ENCODE results near the gene LRRK1. TPM values are rescaled to one million over a fixed set of nuclear protein-coding genes. Genes with fewer than 3 reads are reported as not detected.

The LRRK1 gene
- total and polyA plus RNA-seq, 2 experiments from 2014 or later, result 6.2 to 6.4 TPM

- in situ Hi-C loops (cut with MboI), result no loop called here
- WGBS, 2 experiments (ENCODE audit: low coverage in 1 of 2, low lambda C conversion rate in 2 of 2, missing lambda C conversion rate in 2 of 2), result 20% methylated on average over 20 of the region's 20 CpGs
- Histone ChIP-seq H3K9me2 (ENCODE audit: insufficient read depth) (no peaks in the 10 kb centered on the region), H4K20me1 (ENCODE audit: insufficient read depth) (no peaks in the 10 kb centered on the region), H3K27me3 (replicated peaks; ENCODE audit: insufficient read depth) (no peaks in the 10 kb centered on the region), H3K27ac (peak overlapping the region; percentile 40), H3K4me2 (ENCODE audit: unreplicated experiment) (peak overlapping the region; percentile 75), H3K36me3 (ENCODE audit: low read depth) (no peaks in the 10 kb centered on the region), H3K9me3 (ENCODE audit: low read depth) (no peaks in the 10 kb centered on the region), H3F3A (ENCODE audit: insufficient read depth) (no peaks in the 10 kb centered on the region), H3K4me3 (peak overlapping the region; percentile 50), H3K9ac (peak overlapping the region; percentile 53), H2AFZ (peak overlapping the region; percentile 86), H3K4me1 (ENCODE audit: insufficient read depth) (peaks cover 16% of the 10 kb centered on the region), H3K79me2 (ENCODE audit: insufficient read depth) (no peaks in the 10 kb centered on the region)
- no peak for TF ChIP-seq EZH2phosphoT487 (IDR thresholded peaks at IDR 0.05; ENCODE audit: insufficient read depth, low read depth)
- no peak for TF ChIP-seq EZH2 (IDR thresholded peaks at IDR 0.05; ENCODE audit: insufficient read depth, poor library complexity, severe bottlenecking)
- DNase-seq, result peak; percentile 92
These were observed 29.6 kb upstream of the LRRK1 start for GRCh38 chr15:100889385-100890050.

- H3K9ac ChIP-seq, result 0 out of 2 replicates have a peak overlapping the region, but pooled peaks have one; percentile 53
- peak overlapping the region; percentile 86 for H2AFZ ChIP-seq
- H3K79me2 ChIP-seq (ENCODE audit: insufficient read depth), result no peaks in the 10 kb centered on the region
- no peaks in the 10 kb centered on the region for H3K9me3 ChIP-seq (ENCODE audit: low read depth)
- peak overlapping the region; percentile 75 for H3K4me2 ChIP-seq (ENCODE audit: unreplicated experiment)
- H3K9me2 ChIP-seq (ENCODE audit: insufficient read depth), result no peaks in the 10 kb centered on the region
- H3K4me3 ChIP-seq, result no peak overlapping the region
- no peaks in the 10 kb centered on the region for H3F3A ChIP-seq (ENCODE audit: insufficient read depth)
- TF ChIP-seq EZH2 (IDR thresholded peaks at IDR 0.05; ENCODE audit: insufficient read depth, poor library complexity, severe bottlenecking), result no peak
- TF ChIP-seq EZH2phosphoT487 (IDR thresholded peaks at IDR 0.05; ENCODE audit: insufficient read depth, low read depth), result no peak
- 75 to 79% methylated on average over 10 of the region's 10 CpGs for WGBS, 2 experiments (ENCODE audit: low coverage in 1 of 2, low lambda C conversion rate in 2 of 2, missing lambda C conversion rate in 2 of 2)
- no peaks in the 10 kb centered on the region for H3K36me3 ChIP-seq (ENCODE audit: low read depth)
- no peaks in the 10 kb centered on the region for H3K27me3 ChIP-seq (replicated peaks; ENCODE audit: insufficient read depth)
- H3K4me1 ChIP-seq (ENCODE audit: insufficient read depth), result peaks cover 16% of the 10 kb centered on the region
- no peak overlapping the region for H3K27ac ChIP-seq
- no peaks in the 10 kb centered on the region for H4K20me1 ChIP-seq (ENCODE audit: insufficient read depth)
- in situ Hi-C loops (cut with MboI), result no loop called here
- peak; percentile 14 for DNase-seq
These were observed 29.0 kb upstream of the LRRK1 start for GRCh38 chr15:100890051-100890720.

GRCh38 chr15:100890850-100891249 is 28.3 kb upstream of the LRRK1 start:
- H3K36me3 ChIP-seq (ENCODE audit: low read depth), result no peaks in the 10 kb centered on the region
- H4K20me1 ChIP-seq (ENCODE audit: insufficient read depth), result no peaks in the 10 kb centered on the region
- no peaks in the 10 kb centered on the region for H3K9me2 ChIP-seq (ENCODE audit: insufficient read depth)
- H3K4me1 ChIP-seq (ENCODE audit: insufficient read depth), result peaks cover 16% of the 10 kb centered on the region
- no peak overlapping the region for H3K27ac ChIP-seq
- H3K4me3 ChIP-seq, result no peak overlapping the region
- H2AFZ ChIP-seq, result no peak overlapping the region
- H3K27me3 ChIP-seq (replicated peaks; ENCODE audit: insufficient read depth), result no peaks in the 10 kb centered on the region
- no peaks in the 10 kb centered on the region for H3K79me2 ChIP-seq (ENCODE audit: insufficient read depth)
- 94 to 97% methylated on average over 6 of the region's 6 CpGs for WGBS, 2 experiments (ENCODE audit: low coverage in 1 of 2, low lambda C conversion rate in 2 of 2, missing lambda C conversion rate in 2 of 2)
- in situ Hi-C loops (cut with MboI), result no loop called here
- no peak overlapping the region for H3K4me2 ChIP-seq (ENCODE audit: unreplicated experiment)
- no peaks in the 10 kb centered on the region for H3K9me3 ChIP-seq (ENCODE audit: low read depth)
- DNase-seq, result no peak
- TF ChIP-seq EZH2phosphoT487 (IDR thresholded peaks at IDR 0.05; ENCODE audit: insufficient read depth, low read depth), result no peak
- no peak for TF ChIP-seq EZH2 (IDR thresholded peaks at IDR 0.05; ENCODE audit: insufficient read depth, poor library complexity, severe bottlenecking)
- H3F3A ChIP-seq (ENCODE audit: insufficient read depth), result no peaks in the 10 kb centered on the region
- H3K9ac ChIP-seq, result no peak overlapping the region

GRCh38 chr15:100891307-100892012 is 27.7 kb upstream of the LRRK1 start:
- no peak overlapping the region for H3K4me3 ChIP-seq
- no peak overlapping the region for H3K27ac ChIP-seq
- no peak overlapping the region for H3K4me2 ChIP-seq (ENCODE audit: unreplicated experiment)
- in situ Hi-C loops (cut with MboI), result no loop called here
- peaks cover 16% of the 10 kb centered on the region for H3K4me1 ChIP-seq (ENCODE audit: insufficient read depth)
- no peaks in the 10 kb centered on the region for H4K20me1 ChIP-seq (ENCODE audit: insufficient read depth)
- no peaks in the 10 kb centered on the region for H3K9me3 ChIP-seq (ENCODE audit: low read depth)
- TF ChIP-seq EZH2 (IDR thresholded peaks at IDR 0.05; ENCODE audit: insufficient read depth, poor library complexity, severe bottlenecking) (no peak), EZH2phosphoT487 (IDR thresholded peaks at IDR 0.05; ENCODE audit: insufficient read depth, low read depth) (no peak)
- no peaks in the 10 kb centered on the region for H3F3A ChIP-seq (ENCODE audit: insufficient read depth)
- H3K9ac ChIP-seq, result no peak overlapping the region
- 85 to 88% methylated on average over 21 of the region's 21 CpGs for WGBS, 2 experiments (ENCODE audit: low coverage in 1 of 2, low lambda C conversion rate in 2 of 2, missing lambda C conversion rate in 2 of 2)
- no peaks in the 10 kb centered on the region for H3K27me3 ChIP-seq (replicated peaks; ENCODE audit: insufficient read depth)
- H3K79me2 ChIP-seq (ENCODE audit: insufficient read depth), result no peaks in the 10 kb centered on the region
- H2AFZ ChIP-seq, result no peak overlapping the region
- no peaks in the 10 kb centered on the region for H3K9me2 ChIP-seq (ENCODE audit: insufficient read depth)
- no peaks in the 10 kb centered on the region for H3K36me3 ChIP-seq (ENCODE audit: low read depth)
- no peak for DNase-seq
